Measurements from ENCODE around the gene PROK1.
"Not testable (repeated sequence)": the region's sequence is repeated elsewhere in the genome, so short reads cannot be mapped to it uniquely, and the experiment has no call there.

PROK1 gene

GRCh38 chr1:110434946-110435345 is 16.0 kb upstream of the PROK1 start:
- DNase-seq = no peak

- DNase-seq = peak; percentile 99
Observed at GRCh38 chr1:110436635-110437034, 14.3 kb upstream of the PROK1 start.

GRCh38 chr1:110437645-110438299 is 13.2 kb upstream of the PROK1 start:
- not testable (repeated sequence) for DNase-seq

- DNase-seq = no peak
Observed at GRCh38 chr1:110438893-110439292, 12.1 kb upstream of the PROK1 start.

- DNase-seq = not testable (repeated sequence)
Observed at GRCh38 chr1:110439873-110440272, 11.1 kb upstream of the PROK1 start.

GRCh38 chr1:110440877-110441276 is 10.1 kb upstream of the PROK1 start:
- DNase-seq = no peak

- no peak for DNase-seq
Observed at GRCh38 chr1:110441888-110442287, 9.1 kb upstream of the PROK1 start.

- DNase-seq = no peak
Observed at GRCh38 chr1:110443451-110443850, 7.5 kb upstream of the PROK1 start.

- no peak for DNase-seq
Observed at GRCh38 chr1:110444561-110444960, 6.4 kb upstream of the PROK1 start.

GRCh38 chr1:110449661-110450651 is 993 bp upstream of the PROK1 start:
- DNase-seq = no peak

GRCh38 chr1:110452330-110452729 is 1.4 kb downstream of the PROK1 start:
- DNase-seq = no peak

GRCh38 chr1:110453829-110454228 is 2.9 kb downstream of the PROK1 start:
- no peak for DNase-seq

- DNase-seq = no peak
Observed at GRCh38 chr1:110454328-110454727, 3.4 kb downstream of the PROK1 start.

GRCh38 chr1:110455151-110455550 is 4.2 kb downstream of the PROK1 start:
- peak; percentile 81 for DNase-seq

GRCh38 chr1:110457206-110457605 is 6.3 kb downstream of the PROK1 start:
- peak; percentile 39 for DNase-seq

GRCh38 chr1:110460253-110461220 is 9.6 kb downstream of the PROK1 start:
- peak; percentile 90 for DNase-seq

- no peak for DNase-seq
Observed at GRCh38 chr1:110462093-110462492, 11.1 kb downstream of the PROK1 start.

- no peak for DNase-seq
Observed at GRCh38 chr1:110462964-110463363, 12.0 kb downstream of the PROK1 start.

GRCh38 chr1:110463725-110464124 is 12.8 kb downstream of the PROK1 start:
- DNase-seq = no peak

GRCh38 chr1:110464340-110464739 is 13.4 kb downstream of the PROK1 start:
- DNase-seq = no peak

GRCh38 chr1:110465038-110465813 is 14.3 kb downstream of the PROK1 start:
- no peak for DNase-seq

GRCh38 chr1:110465814-110466380 is 14.9 kb downstream of the PROK1 start:
- DNase-seq = no peak

All from islet precursor cell (in vitro differentiated cells).